Cardiac atrium fibroblast (primary cell): Measurements from ENCODE around the gene ZNF454. TPM values are rescaled to one million over a fixed set of nuclear protein-coding genes. Genes with fewer than 3 reads are reported as not detected.

Experiments
- total RNA-seq: library from RNA; depleted of rRNA; stranded (reverse); fragments of >200 nt; gene quantifications from 2 replicates; pipeline ENCODE4 v1.2.3, GENCODE V29; 2015

ZNF454 gene
- 1.1 and 1.9 TPM in 2 replicates for total RNA-seq

GRCh38 chr5:178940569-178941360, at the start of gene ZNF454:
Gene ZNF454 (plus strand): TSS chr5:178941198. CDS start chr5:178942792, 1,594 bp downstream.

DNA sequence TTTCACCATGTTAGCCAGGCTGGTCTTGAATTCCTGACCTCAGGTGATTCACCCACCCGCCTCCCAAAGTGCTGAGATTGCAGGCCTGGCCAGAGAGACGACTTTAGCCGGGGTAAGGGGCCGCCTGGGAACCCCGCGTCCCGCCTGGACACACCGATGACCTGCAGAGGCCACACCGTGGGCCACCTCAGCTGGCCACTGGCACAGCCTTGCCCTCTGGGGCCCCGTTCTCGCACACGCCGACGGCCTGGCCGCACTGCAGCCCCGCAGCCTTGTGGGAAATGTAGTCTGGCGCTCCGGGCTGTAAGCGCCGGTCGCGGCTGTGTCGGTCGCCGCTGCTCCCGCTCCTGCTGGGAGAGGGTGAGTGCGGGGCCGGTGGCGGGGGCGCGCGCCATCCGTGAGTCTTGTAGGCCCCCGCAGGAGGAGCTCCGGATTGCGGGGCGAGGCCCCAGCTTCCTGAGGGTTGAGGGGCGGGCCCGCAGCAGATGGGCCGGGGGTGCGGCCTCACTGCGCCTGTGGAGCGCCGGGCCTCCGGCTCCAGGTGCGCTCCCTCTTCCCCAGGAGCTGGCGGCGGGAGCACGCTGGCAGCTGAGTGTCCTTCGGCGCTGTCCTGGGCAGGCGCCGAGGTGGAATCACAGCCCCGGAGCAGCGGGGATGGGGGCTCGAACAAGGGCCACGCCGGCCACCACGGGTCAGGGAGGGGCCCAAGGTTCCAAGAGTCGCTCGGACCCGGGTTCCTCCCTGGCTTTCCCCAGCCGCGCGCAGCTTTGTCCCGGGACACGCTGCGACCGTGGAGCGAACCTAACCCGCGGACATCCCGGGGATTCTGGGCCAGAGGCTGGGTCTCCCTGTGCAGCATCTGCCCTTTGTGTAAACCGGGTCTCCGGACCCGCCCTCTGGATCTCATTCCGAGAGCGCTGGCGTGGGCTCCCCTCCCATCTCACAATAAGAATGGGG, 45.1 kb upstream of the ZNF454 start, which contains the start of gene ZFP2:
TSS of gene ZFP2 (plus strand) at position 299 of the 957 bp plus-strand sequence. CDS start 35,401 bp downstream, outside the sequence.

GRCh38 chr5:178994580-178995340, 53.8 kb downstream of the ZNF454 start, which contains the start of gene GRM6:
Gene GRM6 (minus strand): TSS chr5:178995320. CDS start chr5:178994944, 376 bp downstream.

Other genes with a start within 250 kb of the ZNF454 start
- 8.8 and 12.5 TPM in 2 replicates for gene ZNF354A, start 210.5 kb upstream of the ZNF454 start, total RNA-seq
- gene ZNF354B, start 81.2 kb upstream of the ZNF454 start, total RNA-seq = 3.4 and 4.0 TPM in 2 replicates
- under 0.01 and 0.18 TPM in 2 replicates for gene ZFP2, start 45.3 kb upstream of the ZNF454 start, total RNA-seq
- not detected in 2 replicates for gene GRM6, start 54.1 kb downstream of the ZNF454 start, total RNA-seq
- gene ZNF879, start 82.6 kb downstream of the ZNF454 start, total RNA-seq = 3.2 and 5.8 TPM in 2 replicates
- 3.4 and 3.8 TPM in 2 replicates for gene ZNF354C, start 119.2 kb downstream of the ZNF454 start, total RNA-seq